CD14-positive monocyte (primary cell): ENCODE results near the gene COX10. TPM values are rescaled to one million over a fixed set of nuclear protein-coding genes. Genes with fewer than 3 reads are reported as not detected.

ENCODE experiments used
- DNase-seq, 3 donors: peaks; one replicate each; pipeline ENCODE4 v3.0.0-alpha.2; 2011 to 2022
- H2AFZ ChIP-seq: 2 replicates; pipeline ENCODE4 v1.6.0; 2012; ENCODE audit warnings: mild to moderate bottlenecking, low read depth, low read length, inconsistent platforms; ENCODE audit not compliant: insufficient read depth, poor library complexity, severe bottlenecking
- H3K27ac ChIP-seq, 2 donors: 1 replicate in 1 of 2; 2 replicates in 1 of 2; pipeline ENCODE4 v1.5.1; 2012 to 2013; ENCODE audit warnings: low read length in 2 of 2, control low read depth in 1 of 2, inconsistent platforms in 1 of 2, low read depth in 1 of 2, mild to moderate bottlenecking in 1 of 2
- H3K27me3 ChIP-seq, 2 donors: one replicate each; pipeline versions ENCODE4 v1.6.0 to v1.6.1; 2011 to 2013; ENCODE audit warnings: low read length in 2 of 2; ENCODE audit not compliant: control insufficient read depth in 2 of 2, insufficient read depth in 2 of 2
- H3K36me3 ChIP-seq, 2 donors: replicated peaks in 1 of 2; 1 replicate in 1 of 2; 2 replicates in 1 of 2; pipeline versions ENCODE4 v1.5.1 to v1.6.1; 2012 to 2013; ENCODE audit warnings: low read length in 2 of 2, control low read depth in 1 of 2, inconsistent platforms in 1 of 2, mild to moderate bottlenecking in 1 of 2; ENCODE audit not compliant: insufficient read depth in 2 of 2, control insufficient read depth in 1 of 2
- H3K4me1 ChIP-seq, 2 donors: 1 replicate in 1 of 2; 2 replicates in 1 of 2; pipeline versions ENCODE4 v1.5.1 to v1.6.1; 2012 to 2013; ENCODE audit warnings: low read length in 2 of 2, control low read depth in 1 of 2, inconsistent platforms in 1 of 2, mild to moderate bottlenecking in 1 of 2, moderate library complexity in 1 of 2; ENCODE audit not compliant: insufficient read depth in 2 of 2, control insufficient read depth in 1 of 2
- H3K4me2 ChIP-seq: replicated peaks from 2 replicates; pipeline ENCODE3; 2012; ENCODE audit warnings: low read length, moderate library complexity, mild to moderate bottlenecking; ENCODE audit not compliant: poor library complexity, severe bottlenecking; ENCODE audit errors: extremely low read depth
- H3K4me3 ChIP-seq, 3 experiments: fragments of 200-600 bp in 1 of 3; sonication (generic) in 1 of 3; replicated peaks in 1 of 3; 1 replicate in 2 of 3; 2 replicates in 1 of 3; pipeline ENCODE4 v1.5.1; 2011 to 2013; ENCODE audit warnings: low read length in 3 of 3, mild to moderate bottlenecking in 3 of 3, control low read depth in 2 of 3, low read depth in 2 of 3, inconsistent platforms in 1 of 3, moderate library complexity in 1 of 3
- H3K79me2 ChIP-seq: 2 replicates; pipeline ENCODE4 v1.6.0; 2012; ENCODE audit warnings: mild to moderate bottlenecking, control low read depth, inconsistent platforms, low read length, moderate library complexity; ENCODE audit not compliant: insufficient read depth
- H3K9ac ChIP-seq: 2 replicates; pipeline ENCODE4 v1.6.0; 2017; ENCODE audit warnings: low read length, mild to moderate bottlenecking; ENCODE audit not compliant: insufficient read depth, poor library complexity, severe bottlenecking
- H3K9me3 ChIP-seq, 2 donors: replicated peaks in 1 of 2; 1 replicate in 1 of 2; 2 replicates in 1 of 2; pipeline versions ENCODE4 v1.5.1 to v1.6.1; 2012 to 2013; ENCODE audit warnings: low read length in 2 of 2, control low read depth in 1 of 2; ENCODE audit not compliant: control insufficient read depth in 1 of 2, insufficient read depth in 1 of 2
- H4K20me1 ChIP-seq: 2 replicates; pipeline ENCODE4 v1.6.0; 2012; ENCODE audit warnings: mild to moderate bottlenecking, low read length, control low read depth, moderate library complexity; ENCODE audit not compliant: insufficient read depth
- H3K27ac Mint-ChIP-seq, 7 donors: one replicate each; pipeline ENCODE4 v1.8.0; 2020; ENCODE audit warnings: mild to moderate bottlenecking in 7 of 7, mixed read lengths in 7 of 7, moderate library complexity in 6 of 7, inconsistent platforms in 2 of 7
- H3K27me3 Mint-ChIP-seq, 3 donors: one replicate each; pipeline ENCODE4 v1.8.0; 2021 to 2022; ENCODE audit warnings: low read depth in 3 of 3, mild to moderate bottlenecking in 3 of 3, mixed read lengths in 3 of 3, moderate library complexity in 3 of 3, inconsistent platforms in 1 of 3
- H3K36me3 Mint-ChIP-seq, 2 donors: one replicate each; pipeline ENCODE4 v1.8.0; 2020; ENCODE audit warnings: mixed read lengths in 2 of 2, inconsistent platforms in 1 of 2, mild to moderate bottlenecking in 1 of 2
- H3K4me1 Mint-ChIP-seq: one replicate; pipeline ENCODE4 v1.8.0; 2020; ENCODE audit warnings: mild to moderate bottlenecking, mixed read lengths
- H3K4me3 Mint-ChIP-seq, 2 donors: one replicate each; pipeline ENCODE4 v1.8.0; 2020; ENCODE audit warnings: mild to moderate bottlenecking in 2 of 2, mixed read lengths in 2 of 2, moderate library complexity in 1 of 2
- H3K9me3 Mint-ChIP-seq, 7 donors: one replicate each; pipeline ENCODE4 v1.8.0; 2020 to 2022; ENCODE audit warnings: mixed read lengths in 7 of 7, mild to moderate bottlenecking in 6 of 7, moderate library complexity in 6 of 7, inconsistent platforms in 2 of 7
- WGBS: methylation state at CpG from one replicate; pipeline ENCODE4 v1.1.5; 2013; ENCODE audit warnings: missing lambda C conversion rate; ENCODE audit not compliant: insufficient coverage; 5-methylcytosine and 5-hydroxymethylcytosine counted together
- intact Hi-C, 2 donors: fragments of 100-400 bp; cut with micrococcal nuclease; formaldehyde crosslinking; loops; one replicate each; pipeline versions ENCODE4 v1.15.0 to v1.15.1; 2023
- polyA plus RNA-seq, 3 donors: library from polyadenylated mRNA; depleted of rRNA in 1 of 3; unstranded in 2 of 3; stranded (reverse) in 1 of 3; fragments of 300-500 nt in 2 of 3; fragments of >200 nt in 1 of 3; fragmentation: Illumina TruSeq in 2 of 3; gene quantifications; 1 replicate in 2 of 3; 2 replicates in 1 of 3; pipeline ENCODE4 v1.2.3, GENCODE V29; 2012 to 2021
- TF ChIP-seq, protein P1 (sequence below): fragments of 200-600 bp; IDR thresholded peaks from one replicate; pipeline ENCODE4 v1.8.0; 2022; ENCODE audit warnings: antibody characterized with exemption, mild to moderate bottlenecking

The COX10 gene
- polyA plus RNA-seq, 3 donors = 8.2 to 15.2 (median 11.3) TPM

DNA sequence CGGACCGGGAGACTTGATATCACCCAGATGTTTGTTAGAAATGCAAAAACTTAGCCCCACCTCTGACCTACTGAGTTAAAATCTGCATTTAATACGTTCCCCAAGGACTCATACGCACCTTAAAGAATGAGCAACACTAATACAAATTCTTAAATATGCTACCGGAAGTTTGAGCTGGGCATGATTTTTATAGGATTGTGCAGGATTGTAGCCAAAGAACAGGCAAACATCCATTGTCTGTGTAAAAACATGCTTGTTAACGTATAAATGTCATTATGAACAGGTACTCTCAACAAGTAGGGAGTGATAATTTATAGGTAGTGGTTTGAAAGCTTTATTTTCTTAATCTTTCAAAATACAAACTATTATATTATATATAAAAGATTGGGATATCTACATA lies 22.3 kb upstream of the COX10 start:
- Histone ChIP-seq H3K79me2 (no peaks in the 10 kb centered on the region), H3K4me3 (no peak overlapping the region), H3K4me2 (no peak overlapping the region), H3K9me3 (no peaks in the 10 kb centered on the region), H3K4me1 (no peaks in the 10 kb centered on the region), H3K27ac (no peak overlapping the region), H3K36me3 (peaks cover 0 to 8% of the 10 kb centered on the region in 2 donors), H4K20me1 (no peaks in the 10 kb centered on the region), H3K9ac (no peak overlapping the region), H2AFZ (no peak overlapping the region), H3K27me3 (no peaks in the 10 kb centered on the region)
- no CpG with 5 or more reads among the region's 6 CpGs for WGBS
- TF ChIP-seq, protein P1, sequence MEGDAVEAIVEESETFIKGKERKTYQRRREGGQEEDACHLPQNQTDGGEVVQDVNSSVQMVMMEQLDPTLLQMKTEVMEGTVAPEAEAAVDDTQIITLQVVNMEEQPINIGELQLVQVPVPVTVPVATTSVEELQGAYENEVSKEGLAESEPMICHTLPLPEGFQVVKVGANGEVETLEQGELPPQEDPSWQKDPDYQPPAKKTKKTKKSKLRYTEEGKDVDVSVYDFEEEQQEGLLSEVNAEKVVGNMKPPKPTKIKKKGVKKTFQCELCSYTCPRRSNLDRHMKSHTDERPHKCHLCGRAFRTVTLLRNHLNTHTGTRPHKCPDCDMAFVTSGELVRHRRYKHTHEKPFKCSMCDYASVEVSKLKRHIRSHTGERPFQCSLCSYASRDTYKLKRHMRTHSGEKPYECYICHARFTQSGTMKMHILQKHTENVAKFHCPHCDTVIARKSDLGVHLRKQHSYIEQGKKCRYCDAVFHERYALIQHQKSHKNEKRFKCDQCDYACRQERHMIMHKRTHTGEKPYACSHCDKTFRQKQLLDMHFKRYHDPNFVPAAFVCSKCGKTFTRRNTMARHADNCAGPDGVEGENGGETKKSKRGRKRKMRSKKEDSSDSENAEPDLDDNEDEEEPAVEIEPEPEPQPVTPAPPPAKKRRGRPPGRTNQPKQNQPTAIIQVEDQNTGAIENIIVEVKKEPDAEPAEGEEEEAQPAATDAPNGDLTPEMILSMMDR = no peak
- Mint-ChIP-seq H3K27me3 (no peaks in the 10 kb centered on the region), H3K9me3 (peaks cover 0 to 2% (median 0%) of the 10 kb centered on the region in 7 donors), H3K4me3 (no peak overlapping the region), H3K36me3 (peaks cover 3 to 10% of the 10 kb centered on the region in 2 donors), H3K4me1 (no peaks in the 10 kb centered on the region), H3K27ac (no peak overlapping the region)
- no peak for DNase-seq
- intact Hi-C loops = no loop called here

DNA sequence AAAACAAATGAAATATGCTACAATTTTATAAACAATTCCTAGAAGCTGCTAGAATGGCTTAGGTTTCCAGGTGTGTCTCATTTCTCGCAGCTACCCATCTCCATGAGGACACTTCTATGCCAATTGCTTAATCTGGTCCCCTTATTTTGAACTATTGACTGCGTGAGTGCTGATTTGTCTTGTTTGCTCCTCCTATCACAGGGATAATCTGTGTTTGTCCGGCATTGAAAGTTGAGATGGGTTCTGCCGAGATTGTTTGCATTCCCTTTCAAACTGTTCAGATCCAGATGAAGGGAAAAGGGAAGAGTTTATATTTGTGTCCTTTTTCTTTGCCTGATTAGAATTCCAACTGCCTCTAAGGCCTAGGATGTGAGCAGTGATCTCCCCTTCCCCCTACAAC lies 21.7 kb upstream of the COX10 start:
- peaks cover 0 to 8% of the 10 kb centered on the region in 2 donors for H3K36me3 ChIP-seq

More for the DNA sequence above, 21.7 kb upstream of the COX10 start:
- intact Hi-C loops = no loop called here
- no peak for DNase-seq
- Histone ChIP-seq H3K27ac (no peak overlapping the region), H3K9ac (no peak overlapping the region), H3K9me3 (no peaks in the 10 kb centered on the region), H2AFZ (no peak overlapping the region), H3K79me2 (no peaks in the 10 kb centered on the region), H3K4me1 (no peaks in the 10 kb centered on the region), H4K20me1 (no peaks in the 10 kb centered on the region), H3K4me2 (no peak overlapping the region), H3K4me3 (no peak overlapping the region), H3K27me3 (no peaks in the 10 kb centered on the region)
- Mint-ChIP-seq H3K27ac (no peak overlapping the region), H3K4me1 (no peaks in the 10 kb centered on the region), H3K27me3 (no peaks in the 10 kb centered on the region), H3K4me3 (no peak overlapping the region), H3K36me3 (peaks cover 3 to 10% of the 10 kb centered on the region in 2 donors), H3K9me3 (peaks cover 0 to 2% (median 0%) of the 10 kb centered on the region in 7 donors)
- TF ChIP-seq, protein P1 = no peak
- 100% methylated on average over 2 of the region's 4 CpGs for WGBS
